EL (cell line): ENCODE data around the gene KCNE3.

Experiments used
- DNase-seq: peaks from one replicate; pipeline ENCODE4 v3.0.0-alpha.2; 2016

The KCNE3 gene

DNA sequence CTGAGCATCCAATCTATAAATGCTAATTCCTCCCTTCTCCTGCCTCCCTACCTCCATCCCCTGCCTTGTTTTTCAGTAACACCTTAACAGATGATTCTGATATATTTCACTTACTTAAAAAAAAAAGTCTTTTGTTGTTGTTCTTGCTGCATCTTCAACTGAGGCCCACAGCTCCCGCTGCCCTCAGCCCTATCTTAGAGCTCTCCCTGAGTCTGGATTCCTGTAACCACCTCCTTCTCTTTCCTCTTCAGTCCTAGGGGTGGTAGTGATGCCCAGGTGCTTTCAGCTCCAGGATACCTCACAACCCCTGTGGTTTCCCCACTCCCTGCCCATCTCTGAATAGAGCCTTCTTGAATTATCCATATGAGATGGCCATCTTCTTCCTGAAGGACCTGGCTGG, 3.7 kb upstream of the KCNE3 start:
- no peak for DNase-seq

DNA sequence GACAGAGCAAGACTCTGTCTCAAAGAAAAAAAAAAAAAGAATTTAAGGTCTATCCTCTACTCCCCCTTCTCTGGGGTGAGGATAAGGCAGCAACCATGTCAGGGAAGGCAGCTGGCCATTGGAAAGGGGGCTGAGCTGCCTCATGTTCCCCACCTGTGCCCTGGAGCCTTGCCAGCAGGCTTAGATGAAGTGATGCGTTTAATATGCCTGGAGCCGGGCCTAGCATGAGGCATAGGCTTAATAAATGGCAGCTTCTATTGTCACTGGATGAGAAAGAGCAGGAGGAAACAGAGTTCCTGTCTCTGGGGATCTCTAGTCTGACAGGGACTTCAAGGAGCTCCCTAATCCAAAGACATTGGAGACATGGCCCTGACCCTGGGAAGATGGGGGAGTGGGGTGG, 3.2 kb upstream of the KCNE3 start:
- no peak for DNase-seq

DNA sequence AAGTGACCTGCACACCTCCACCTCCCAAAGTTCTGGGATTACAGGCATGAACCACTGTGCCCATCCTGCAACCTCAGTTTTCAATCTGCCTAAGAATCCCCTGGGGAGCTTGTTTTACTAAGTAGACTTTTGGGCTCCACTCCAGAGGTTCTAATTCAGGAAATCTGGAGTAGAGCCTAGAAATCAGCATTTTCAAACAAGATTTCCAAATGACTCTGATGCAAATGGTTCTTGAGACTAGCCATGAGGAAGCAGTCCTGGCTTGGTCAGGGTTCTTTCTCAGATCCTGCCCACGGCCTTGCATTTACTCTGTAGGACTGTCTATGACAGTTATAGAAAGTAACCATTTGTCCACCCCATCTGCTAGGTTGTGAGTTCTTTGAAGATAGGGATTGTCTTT, 1.6 kb upstream of the KCNE3 start:
- DNase-seq, result no peak

DNA sequence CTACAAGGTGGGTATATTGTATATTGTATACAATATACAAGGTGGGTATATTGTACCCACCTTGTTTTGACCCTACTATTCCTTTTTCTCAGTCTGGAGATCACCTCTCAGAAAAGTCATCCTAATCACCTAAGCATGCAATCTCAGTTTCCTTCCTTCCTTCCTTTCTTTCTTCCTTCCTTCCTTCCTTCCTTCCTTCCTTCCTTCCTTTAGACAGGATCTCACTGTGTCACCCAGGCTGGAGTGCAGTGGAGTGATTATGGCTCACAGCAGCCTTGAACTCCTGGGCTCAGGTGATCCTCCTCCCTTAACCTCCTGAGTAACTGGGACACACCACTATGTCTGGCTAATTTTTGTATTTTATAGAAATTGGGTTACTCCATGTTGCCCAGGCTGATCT, 1.2 kb upstream of the KCNE3 start:
- no peak for DNase-seq

DNA sequence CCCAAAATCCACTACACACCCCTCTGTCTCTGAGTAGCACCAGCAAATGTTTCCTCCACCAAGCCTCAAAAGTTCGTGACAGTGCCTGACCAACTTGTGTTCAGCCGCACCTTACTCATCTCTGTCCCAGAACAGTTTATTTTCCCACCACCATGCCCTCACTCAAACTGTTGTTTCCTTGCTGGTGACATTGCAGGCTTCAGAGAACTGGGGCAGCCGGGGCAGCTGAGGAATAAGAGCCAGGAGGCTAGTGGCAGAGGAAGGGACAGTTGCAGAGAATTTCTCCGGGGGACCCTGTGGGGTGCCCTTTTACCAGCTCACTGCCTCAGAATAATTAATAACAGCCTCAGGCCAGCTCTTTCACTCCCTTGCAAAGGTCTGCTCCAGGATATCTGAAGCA, 709 bp upstream of the KCNE3 start:
- DNase-seq, result no peak

DNA sequence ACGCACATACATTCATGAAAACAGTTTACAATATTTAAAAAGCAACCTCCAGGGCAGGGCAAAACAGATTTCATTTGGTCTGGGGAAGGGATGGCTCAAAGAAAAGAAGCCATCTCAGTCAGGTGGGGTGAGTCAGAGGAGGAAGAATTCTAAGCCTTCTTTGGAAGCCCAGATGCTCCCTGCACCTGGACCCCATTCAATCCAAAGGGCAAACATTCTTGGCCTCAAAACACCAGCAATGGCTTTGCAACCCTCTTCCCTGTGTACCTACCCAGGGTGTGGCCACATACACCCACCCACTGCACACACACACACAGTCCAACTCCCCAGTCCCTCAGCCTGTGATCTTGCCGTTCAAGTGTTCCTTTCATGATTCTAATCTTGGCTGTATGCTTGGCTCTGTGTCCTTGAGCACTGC, 2.0 kb downstream of the KCNE3 start:
- no peak for DNase-seq

DNA sequence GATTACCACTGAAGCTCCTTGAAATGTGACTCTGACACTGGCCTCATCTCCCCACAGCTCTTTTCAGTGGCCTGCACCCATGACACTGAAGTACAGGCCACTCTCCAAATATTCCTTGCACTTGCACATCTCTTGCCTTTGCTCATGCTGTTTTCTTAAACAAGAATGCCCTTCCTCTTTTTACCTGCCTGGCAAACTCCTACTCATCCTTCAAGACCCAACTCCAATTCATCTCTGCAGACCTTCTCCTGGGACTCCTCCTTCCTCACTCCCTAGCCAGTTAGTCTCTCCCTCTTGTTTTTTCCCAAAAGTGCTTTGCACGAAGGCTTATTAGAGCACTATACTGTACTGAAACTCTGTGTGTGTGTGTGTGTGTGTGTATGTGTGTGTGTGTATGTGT, 2.6 kb downstream of the KCNE3 start:
- DNase-seq, result no peak

DNA sequence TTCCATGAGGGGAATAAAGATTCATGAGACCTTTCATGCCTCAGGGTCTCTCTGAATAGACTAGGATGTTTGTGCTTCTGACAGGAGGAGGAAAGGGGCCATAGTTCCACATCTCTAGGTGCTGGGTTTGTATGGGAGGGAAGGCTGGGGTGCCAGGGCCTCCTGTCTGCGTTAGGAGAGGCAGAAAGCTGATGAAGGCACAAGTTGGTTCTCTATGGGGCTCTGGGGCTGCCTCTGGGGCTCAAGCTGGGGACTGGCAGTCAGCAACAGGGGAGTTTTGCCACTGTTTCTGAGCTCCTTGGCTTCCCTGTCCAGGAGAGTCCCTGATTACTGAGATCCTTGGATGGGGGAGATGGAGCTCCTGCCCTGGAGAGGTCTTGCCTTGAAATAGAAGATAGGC, 4.1 kb downstream of the KCNE3 start:
- DNase-seq, result no peak

DNA sequence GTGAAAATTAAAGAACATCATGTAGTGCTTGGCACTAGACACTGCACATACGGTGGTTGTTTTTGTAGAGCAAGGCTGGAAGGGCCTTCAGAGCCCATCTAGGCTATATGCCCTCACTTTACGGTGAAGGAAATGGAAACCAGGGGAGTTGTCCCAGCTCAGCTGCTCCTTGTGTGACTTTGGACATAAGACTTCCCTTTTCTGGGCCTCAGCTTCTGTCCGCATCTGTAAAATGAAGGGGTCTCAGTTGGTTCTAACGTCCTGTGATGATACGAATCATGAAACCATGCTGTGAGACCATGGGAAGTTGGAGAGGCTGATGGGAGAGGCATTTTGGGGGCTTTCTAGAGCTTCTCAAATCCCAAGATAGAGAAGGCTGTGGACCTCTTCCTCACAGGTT, 4.7 kb downstream of the KCNE3 start:
- no peak for DNase-seq

DNA sequence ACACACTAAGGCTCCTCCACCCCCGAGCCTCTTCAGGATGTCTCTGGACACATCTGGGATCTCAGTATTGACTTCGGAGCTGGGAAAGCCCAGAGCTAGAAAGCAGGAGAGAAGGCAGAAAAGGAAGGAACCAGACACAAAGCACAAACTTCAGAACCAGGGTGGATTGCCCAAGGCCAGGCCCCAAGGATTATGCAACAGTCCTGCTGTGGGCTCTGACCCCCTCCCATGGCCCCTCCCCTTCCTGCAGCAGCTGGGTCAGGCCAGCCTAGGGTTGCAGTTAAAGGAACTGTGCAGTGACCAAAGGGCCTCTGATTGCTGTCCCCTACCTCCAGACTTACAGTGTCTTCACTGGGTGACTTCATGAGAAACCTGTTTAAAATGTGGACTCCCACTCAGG, 5.3 kb downstream of the KCNE3 start:
- no peak for DNase-seq

DNA sequence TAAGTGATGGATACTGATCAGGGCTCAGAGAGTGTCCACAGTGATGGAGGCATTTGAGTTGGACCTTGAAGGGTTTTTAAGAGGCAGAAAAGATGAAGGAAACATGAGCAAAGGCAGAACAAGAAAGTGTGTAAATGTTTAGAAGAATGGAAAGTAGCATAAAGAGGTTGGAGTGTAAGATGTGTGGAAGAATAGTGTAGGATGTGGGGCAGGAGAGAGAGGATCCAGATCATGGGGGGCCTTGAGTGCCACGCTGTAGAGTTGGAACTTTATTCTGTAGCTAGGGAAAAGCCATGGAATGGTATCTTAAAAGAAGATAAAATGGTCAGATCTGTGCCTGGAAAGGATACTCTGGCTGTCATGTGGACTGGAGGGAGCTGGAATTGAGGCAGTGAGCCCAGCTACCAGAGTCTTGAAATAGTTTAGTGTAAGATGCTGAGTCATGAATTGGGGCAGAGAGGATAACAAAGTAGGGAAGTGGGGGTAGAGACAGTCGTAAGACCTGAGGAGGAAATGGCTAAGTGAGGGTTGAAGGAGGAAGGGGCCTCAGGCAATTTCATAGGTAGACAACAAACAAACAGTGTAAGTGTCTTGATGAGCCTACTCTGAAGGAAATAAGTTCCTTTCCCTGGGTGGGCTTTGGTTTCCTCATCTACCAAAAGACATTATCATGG, 6.7 kb downstream of the KCNE3 start:
- DNase-seq, result peak; percentile 37

DNA sequence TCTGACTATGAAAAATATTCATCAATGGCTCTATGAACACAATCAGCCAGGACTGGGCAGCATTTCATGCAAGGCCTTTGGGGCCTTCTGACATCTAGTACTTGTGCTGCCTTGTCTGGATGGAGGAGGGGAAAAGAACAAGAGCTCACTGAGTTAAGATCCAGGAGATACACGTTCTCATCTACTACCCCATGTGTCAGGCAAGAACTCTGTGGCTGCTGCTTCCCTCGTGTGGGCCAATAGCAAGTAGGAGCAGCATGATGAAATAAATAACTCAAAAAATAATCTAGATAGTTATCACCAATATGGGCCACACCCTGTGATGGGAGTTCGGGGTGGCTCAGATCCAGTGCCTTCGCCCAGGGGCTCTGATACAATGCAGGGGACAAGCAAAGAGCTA, 7.3 kb downstream of the KCNE3 start:
- DNase-seq, result no peak

DNA sequence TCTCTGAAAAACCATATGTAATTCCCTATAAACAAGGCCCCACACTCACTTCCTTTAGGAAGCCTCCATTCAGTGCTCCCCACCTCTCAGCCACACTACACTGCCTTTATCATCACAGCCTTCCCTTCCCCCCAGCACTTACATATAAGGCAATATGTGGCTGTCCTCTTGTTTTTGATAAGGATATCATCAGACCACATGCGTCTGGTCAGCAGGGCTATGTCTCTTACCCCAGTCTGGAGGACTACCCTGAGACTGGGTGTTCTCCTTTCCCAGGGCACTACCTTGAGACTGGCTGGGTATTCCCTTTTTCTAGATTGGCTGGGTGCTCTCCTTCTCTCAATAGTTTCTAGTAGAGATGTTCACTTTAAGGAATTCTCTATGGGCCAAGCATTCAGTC, 7.8 kb downstream of the KCNE3 start:
- no peak for DNase-seq

DNA sequence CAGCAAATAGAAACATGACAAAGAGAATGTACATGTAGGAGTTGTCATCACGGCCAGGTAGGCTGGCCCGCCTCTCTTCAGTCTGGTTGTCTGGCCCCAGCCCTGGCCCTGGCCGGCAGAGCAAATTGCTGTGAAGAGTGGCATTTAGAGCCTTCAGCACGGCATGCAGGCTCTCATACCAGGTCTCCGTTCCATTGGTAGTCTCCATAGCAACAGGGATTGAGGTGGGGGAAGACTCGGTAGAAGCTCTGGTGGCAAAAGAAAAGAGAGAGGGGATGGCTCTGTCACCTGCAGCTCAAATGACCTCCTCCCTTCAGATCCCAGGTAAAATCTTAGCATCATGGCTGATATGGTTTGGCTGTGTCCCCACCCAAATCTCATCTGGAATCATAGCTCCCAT, 10.0 kb downstream of the KCNE3 start:
- no peak for DNase-seq

DNA sequence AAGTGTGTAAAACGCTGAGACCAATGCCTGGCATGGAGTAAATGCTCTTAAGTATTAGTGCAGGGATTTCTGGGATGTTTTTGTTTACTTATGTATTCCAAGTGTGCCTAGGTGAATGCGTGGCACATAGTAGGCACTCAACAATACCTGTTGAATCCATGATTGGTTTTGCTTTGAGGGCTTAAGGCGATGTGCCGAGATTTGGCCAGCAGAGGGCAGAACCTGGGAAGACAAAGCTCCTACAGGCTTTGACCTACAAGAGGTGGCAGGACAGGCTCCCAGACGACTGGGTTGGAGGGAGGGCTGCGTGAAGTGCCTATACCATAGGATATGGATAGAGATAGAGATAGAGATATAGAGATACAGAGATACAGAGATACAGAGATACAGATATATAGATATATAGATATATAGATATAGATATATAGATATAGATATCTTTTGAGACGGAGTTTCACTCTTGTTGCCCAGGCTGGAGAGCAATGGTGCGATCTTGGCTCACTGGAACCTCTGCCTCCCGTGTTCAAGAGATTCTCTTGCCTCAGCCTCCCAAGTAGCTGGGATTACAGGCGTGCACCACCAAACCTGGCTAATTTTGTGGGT, 13.9 kb downstream of the KCNE3 start:
- DNase-seq, result peak; percentile 65

DNA sequence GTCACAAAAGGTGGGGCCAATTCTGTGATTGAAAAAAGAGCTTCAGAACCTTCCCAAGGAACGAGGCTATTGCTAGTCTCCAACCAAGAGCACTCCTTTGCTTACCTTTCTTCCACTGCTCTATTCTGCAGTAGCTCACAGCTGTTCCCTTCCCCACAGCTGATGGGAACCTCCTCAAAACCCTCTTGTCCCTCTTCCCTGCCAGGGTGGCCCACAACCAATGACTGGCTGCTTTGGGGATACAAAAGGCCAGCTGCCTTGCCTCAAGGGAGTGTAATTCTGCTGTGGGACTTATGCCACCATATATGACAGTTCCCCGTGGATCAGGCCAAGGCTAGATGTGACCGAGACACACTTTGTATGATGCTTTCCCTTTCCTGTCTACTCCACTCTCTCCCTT, 15.0 kb downstream of the KCNE3 start:
- no peak for DNase-seq

DNA sequence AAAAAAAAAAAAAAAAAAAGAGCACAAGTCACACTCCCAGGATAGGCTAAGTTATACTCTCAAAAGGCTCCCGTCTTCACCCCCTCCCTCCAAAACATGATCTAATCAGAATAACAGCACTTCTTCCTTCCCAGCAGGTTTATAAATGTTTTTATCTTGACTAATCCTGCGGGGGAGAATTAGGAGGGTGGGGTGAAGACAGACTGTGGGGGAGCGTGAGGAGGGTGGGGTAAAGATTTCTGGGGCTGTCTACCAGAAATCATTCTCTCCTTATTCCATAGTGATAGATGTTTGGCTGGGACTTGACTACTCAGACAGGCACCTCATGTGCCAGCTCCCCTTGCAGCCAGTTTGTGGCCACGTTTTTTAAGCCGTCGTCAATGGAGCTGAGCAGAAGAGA, 17.0 kb downstream of the KCNE3 start:
- peak; percentile 19 for DNase-seq

DNA sequence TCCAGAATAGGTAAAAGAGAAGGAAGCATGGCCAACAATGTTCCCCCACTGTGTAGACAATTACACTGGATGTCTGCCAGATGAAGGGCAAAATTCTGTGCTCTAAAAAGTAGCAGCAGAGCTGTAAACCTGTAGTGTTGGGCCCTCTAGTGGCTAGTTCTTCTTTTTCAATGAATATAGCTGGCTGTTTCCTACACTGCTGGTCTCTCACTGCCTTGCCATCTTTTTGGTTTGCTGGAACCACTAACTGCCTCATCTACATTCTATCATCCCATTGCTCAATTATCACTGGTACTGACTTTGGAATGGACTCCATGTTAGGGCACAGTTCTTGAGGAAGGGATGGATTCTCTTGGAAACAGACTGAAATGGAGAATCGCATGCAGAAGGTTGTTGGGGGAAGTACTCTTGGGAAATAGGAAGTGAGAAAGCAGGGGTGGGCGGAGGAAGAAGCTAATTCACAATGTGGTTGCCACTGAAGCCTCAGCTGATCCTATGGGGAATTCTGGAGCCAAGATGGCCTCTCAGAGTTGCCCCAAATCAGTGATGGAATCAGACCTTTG, 17.9 kb downstream of the KCNE3 start:
- peak; percentile 82 for DNase-seq

DNA sequence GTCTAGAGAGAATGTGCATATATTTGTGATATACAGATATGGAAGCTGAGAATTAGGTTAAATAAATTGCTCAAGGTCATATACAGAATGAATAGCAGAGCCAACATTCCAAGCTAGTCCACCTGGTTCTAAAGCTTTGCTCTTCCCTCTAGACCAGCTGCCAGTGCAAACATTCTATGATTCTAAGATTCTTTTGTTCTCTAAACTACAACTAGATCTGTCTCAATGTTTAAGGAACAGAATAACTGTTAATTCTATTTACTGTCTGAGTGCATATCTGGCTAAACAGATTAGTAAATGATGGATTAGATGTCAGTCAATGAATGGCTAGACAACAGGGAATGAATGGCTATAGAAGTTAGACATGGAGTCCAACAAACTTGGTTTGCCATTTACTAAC, 19.6 kb downstream of the KCNE3 start:
- DNase-seq, result no peak

DNA sequence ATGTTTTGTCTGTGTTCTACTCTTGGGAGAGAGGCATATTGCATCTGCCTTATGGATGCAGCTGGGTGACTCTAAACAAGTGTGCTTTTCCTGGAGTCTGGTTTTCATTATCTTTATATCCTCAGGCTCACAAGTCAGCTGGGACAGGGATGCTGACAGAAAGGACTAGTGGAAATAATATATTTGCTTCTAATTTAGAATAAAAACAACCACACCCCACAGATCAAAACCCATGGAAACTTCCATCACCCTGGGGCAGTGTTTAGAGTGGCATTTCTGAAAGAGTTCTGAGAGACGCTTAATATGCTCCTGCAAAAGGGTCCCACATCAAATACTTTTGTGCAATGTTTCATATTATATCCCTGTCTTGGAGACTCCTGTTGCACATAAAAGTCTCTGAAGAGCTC, 20.8 kb downstream of the KCNE3 start:
- no peak for DNase-seq

DNA sequence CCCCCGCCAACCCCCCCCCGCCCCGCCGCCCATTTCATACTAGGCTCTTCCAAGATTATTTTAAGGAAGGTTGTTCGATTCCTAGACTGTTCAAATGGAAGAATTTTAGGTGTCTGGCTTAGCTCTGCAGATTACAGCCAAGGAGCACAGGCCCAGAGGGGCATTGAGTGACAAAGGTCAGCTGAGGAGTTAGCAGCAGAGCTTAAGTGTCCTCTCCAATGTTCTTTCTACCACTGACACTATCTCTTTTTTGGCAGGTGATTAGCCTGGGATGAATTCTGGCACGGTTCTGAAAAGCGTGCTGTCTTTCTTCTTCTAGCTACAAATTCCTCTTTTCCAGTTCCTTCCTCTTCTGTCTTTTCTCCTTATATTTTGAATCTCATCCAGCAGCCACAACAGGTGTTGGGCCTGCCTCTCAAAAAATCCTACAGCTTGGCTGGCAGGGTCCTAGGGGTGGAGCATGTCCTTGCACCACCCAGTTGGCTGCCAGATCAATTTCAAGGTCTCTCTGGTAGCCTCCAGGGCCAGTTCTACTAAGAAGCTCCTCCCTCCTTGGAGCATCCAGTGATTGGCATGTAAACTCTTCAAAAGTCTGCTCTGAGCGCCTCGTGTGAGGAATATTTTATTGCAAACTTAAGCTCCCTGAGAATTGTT, 23.0 kb downstream of the KCNE3 start:
- DNase-seq, result no peak

DNA sequence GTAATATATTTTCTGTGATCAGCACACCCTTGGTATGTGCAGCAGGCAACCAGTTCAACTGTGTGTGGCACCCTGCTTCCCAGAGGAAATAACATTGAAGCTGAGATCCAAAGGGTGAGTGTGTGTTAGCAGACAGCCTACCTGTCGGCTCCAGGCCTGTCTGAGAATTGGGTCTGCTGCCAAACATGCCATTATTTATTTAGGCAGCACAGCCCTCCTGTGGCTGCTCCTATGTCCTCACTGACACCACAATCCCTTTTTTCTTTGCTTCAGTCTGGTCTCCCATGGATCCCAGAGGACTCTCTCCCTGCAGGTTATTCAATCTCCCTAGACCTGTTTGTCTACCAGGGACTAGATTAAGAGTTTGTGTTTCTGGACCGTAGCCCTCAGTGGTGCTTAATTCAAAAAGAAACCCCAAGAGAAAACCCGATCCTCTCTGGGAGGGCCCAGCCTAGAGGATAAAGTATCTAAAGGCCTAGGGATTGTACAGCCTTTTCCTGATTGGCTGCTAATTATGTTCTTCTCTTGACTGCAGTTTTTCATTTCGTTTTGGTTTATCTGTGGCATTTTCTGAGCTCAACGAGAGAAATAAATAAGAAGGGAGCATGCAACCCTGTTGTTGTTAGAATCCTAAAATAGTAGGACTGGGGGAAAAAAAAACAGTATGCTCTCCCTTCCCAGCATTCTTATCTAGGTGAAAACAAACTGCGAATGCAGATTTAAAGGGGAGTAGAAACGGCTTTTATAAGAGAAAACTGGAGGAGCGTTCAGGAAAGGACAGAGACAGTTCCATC, 24.1 kb downstream of the KCNE3 start:
- DNase-seq, result no peak

DNA sequence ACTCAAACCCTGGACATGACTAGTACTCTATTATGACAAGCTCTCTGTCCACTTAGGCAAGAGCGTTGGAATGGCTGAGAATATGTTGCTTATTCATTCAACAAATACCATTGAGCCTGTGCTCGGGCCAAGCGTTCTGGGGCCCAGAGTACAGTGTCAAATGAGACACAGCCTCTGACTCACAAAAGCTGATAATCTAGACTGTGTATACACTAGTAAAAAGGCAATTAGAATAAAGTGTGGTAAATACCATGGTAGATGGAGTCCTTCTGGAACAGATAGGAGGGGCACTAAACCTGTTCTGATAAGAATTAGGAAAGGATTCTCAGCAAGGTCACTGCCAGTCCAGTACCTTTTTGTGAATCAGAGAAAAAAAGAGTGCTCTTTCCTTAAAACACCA, 24.7 kb downstream of the KCNE3 start:
- no peak for DNase-seq

DNA sequence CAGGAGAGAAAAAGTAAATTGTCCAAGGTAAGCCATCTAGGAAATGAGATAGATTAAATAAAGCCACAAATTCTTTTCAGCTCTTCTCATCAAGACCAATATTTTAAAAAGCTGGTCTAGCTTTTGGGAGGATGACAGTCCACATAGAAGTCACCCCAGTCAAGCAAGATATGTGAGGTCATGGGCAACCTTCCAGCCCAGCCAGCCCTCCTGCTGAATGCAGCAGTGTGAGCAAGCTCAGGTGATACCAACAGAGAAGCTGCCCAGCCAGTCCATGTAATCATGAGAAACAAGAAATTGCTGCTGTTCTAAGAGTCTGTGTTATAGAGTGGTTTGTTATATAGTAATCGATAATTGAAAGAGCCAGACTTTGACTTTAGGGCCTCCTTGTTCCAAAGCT, 28.7 kb downstream of the KCNE3 start:
- no peak for DNase-seq
